HepG2 (cell line): ENCODE data around the gene BFAR. TPM values are rescaled to one million over a fixed set of nuclear protein-coding genes. Genes with fewer than 3 reads are reported as not detected.
A peak's percentile ranks its signal among the peaks of the same experiment; 100 is the strongest.

Experiments used
- AFF4 ChIP-seq: sonication (generic); formaldehyde crosslinking; IDR thresholded peaks from 2 replicates; pipeline ENCODE4 v1.4.0; 2020; ENCODE audit warnings: missing genetic modification reagents
- ATF1 ChIP-seq: IDR thresholded peaks from 2 replicates; pipeline ENCODE4 v1.6.1; 2016; ENCODE audit warnings: mild to moderate bottlenecking, control low read depth
- HMGXB4 ChIP-seq, 2 experiments: sonication (generic) in 1 of 2; formaldehyde crosslinking in 1 of 2; IDR thresholded peaks; 2 replicates each; pipeline versions ENCODE4 v1.4.0 to v1.6.1; 2018 to 2020; ENCODE audit warnings: missing genetic modification reagents in 2 of 2, borderline replicate concordance in 1 of 2, low read depth in 1 of 2, mild to moderate bottlenecking in 1 of 2, missing biosample characterization in 1 of 2
- KMT2B ChIP-seq: IDR thresholded peaks from 2 replicates; pipeline ENCODE4 v1.6.1; 2016; ENCODE audit warnings: missing genetic modification reagents, missing compliant biosample characterization
- NCOA1 ChIP-seq: sonication (generic); formaldehyde crosslinking; IDR thresholded peaks from 2 replicates; pipeline ENCODE4 v1.9.0; 2021; ENCODE audit warnings: missing genetic modification reagents
- NFKB2 ChIP-seq: sonication (generic); formaldehyde crosslinking; IDR thresholded peaks from 2 replicates; pipeline ENCODE4 v1.4.0; 2020; ENCODE audit warnings: missing genetic modification reagents, borderline replicate concordance
- PRMT3 ChIP-seq: sonication (generic); formaldehyde crosslinking; IDR thresholded peaks from 2 replicates; pipeline ENCODE4 v1.8.1; 2022; ENCODE audit warnings: low read depth, mild to moderate bottlenecking, moderate library complexity, missing genetic modification reagents, borderline replicate concordance
- SMAD1 ChIP-seq: sonication (generic); formaldehyde crosslinking; IDR thresholded peaks from 2 replicates; pipeline ENCODE4 v1.4.0; 2020; ENCODE audit warnings: missing genetic modification reagents, low read depth, mild to moderate bottlenecking, borderline replicate concordance
- ZFY ChIP-seq: sonication (generic); formaldehyde crosslinking; IDR thresholded peaks from 2 replicates; pipeline ENCODE4 v1.4.0; 2020; ENCODE audit warnings: missing genetic modification reagents
- ZMYM3 ChIP-seq: sonication (generic); formaldehyde crosslinking; IDR thresholded peaks from 2 replicates; pipeline ENCODE4 v1.5.1; 2020; ENCODE audit warnings: mild to moderate bottlenecking, missing genetic modification reagents
- ZNF180 ChIP-seq: sonication (generic); formaldehyde crosslinking; IDR thresholded peaks from 2 replicates; pipeline ENCODE4 v1.4.0; 2020; ENCODE audit warnings: low read depth, missing genetic modification reagents, borderline replicate concordance
- ZNF20 ChIP-seq: sonication (generic); formaldehyde crosslinking; IDR thresholded peaks from 2 replicates; pipeline ENCODE4 v1.4.0; 2020; ENCODE audit warnings: mild to moderate bottlenecking, moderate library complexity, missing genetic modification reagents
- ZNF30 ChIP-seq: sonication (generic); formaldehyde crosslinking; IDR thresholded peaks from 2 replicates; pipeline ENCODE4 v1.5.0; 2020; ENCODE audit warnings: mild to moderate bottlenecking, missing genetic modification reagents
- ZNF614 ChIP-seq: IDR thresholded peaks from 2 replicates; pipeline ENCODE4 v1.6.1; 2018; ENCODE audit warnings: missing biosample characterization, missing genetic modification reagents, inconsistent platforms, borderline replicate concordance
- ZNF639 ChIP-seq: conservative IDR thresholded peaks from 2 replicates; pipeline ENCODE4 v1.6.1; 2018; ENCODE audit warnings: missing genetic modification reagents
- ZNF7 ChIP-seq: IDR thresholded peaks from 2 replicates; pipeline ENCODE4 v1.6.1; 2016; ENCODE audit warnings: missing biosample characterization, missing genetic modification reagents
- ZNF761 ChIP-seq: sonication (generic); formaldehyde crosslinking; conservative IDR thresholded peaks from 2 replicates; pipeline ENCODE4 v1.4.0; 2020; ENCODE audit warnings: mild to moderate bottlenecking, missing genetic modification reagents
- ZSCAN25 ChIP-seq: sonication (generic); formaldehyde crosslinking; IDR thresholded peaks from 2 replicates; pipeline ENCODE4 v1.8.0; 2022; ENCODE audit warnings: mild to moderate bottlenecking, missing genetic modification reagents
- polyA plus RNA-seq, 8 experiments: library from polyadenylated mRNA; depleted of rRNA in 3 of 8; stranded (reverse) in 7 of 8; unstranded in 1 of 8; fragments of >200 nt; fragmentation: Illumina TruSeq in 4 of 8; extraction: Trizol in 4 of 8; gene quantifications; 2 replicates each; pipeline versions ENCODE4 v1.2.1 to v1.2.3, GENCODE V29; 2011 to 2016; ENCODE audit warnings: low read depth in 4 of 8, missing spikeins in 1 of 8, mixed read lengths in 1 of 8; ENCODE audit not compliant: insufficient read depth in 1 of 8
- total RNA-seq, 5 experiments: library from RNA; depleted of rRNA; stranded (reverse); fragments of >200 nt; fragmentation: Illumina TruSeq; extraction: Trizol; gene quantifications; 2 replicates each; pipeline ENCODE4 v1.2.3, GENCODE V29; 2016; ENCODE audit warnings: low read depth in 1 of 5
- TF ChIP-seq, protein P1 (sequence below): sonication (generic); formaldehyde crosslinking; IDR thresholded peaks from 2 replicates; pipeline ENCODE4 v1.4.0; 2020; ENCODE audit warnings: low read depth, mild to moderate bottlenecking, missing genetic modification reagents
- TF ChIP-seq, protein P2 (sequence below): sonication (generic); formaldehyde crosslinking; conservative IDR thresholded peaks from 2 replicates; pipeline ENCODE4 v1.4.0; 2020; ENCODE audit warnings: missing genetic modification reagents

Gene BFAR
- total and polyA plus RNA-seq, 2 of the 13 experiments (the other 11 are each of a cell fraction or from before 2014, with no cell fraction given), result 96.9 to 120 TPM

- TF ChIP-seq ZNF761 (CRISPR knock-in tag) (peak; percentile 65; the same call in 1 of the 2 replicates), ZNF30 (CRISPR knock-in tag) (peak; percentile 86; the same call in 1 of the 2 replicates), ATF1 (CRISPR knock-in tag) (peak; percentile 59; the same call in 1 of the 2 replicates), ZNF180 (CRISPR knock-in tag) (peak; percentile 17; the same call in 1 of the 2 replicates), NFKB2 (CRISPR knock-in tag) (peak; percentile 66), SMAD1 (CRISPR knock-in tag) (peak; percentile 95; the same call in 1 of the 2 replicates), ZNF20 (CRISPR knock-in tag) (no peak), NCOA1 (no peak), ZNF614 (CRISPR knock-in tag) (peak; percentile 95), ZMYM3 (CRISPR knock-in tag) (no peak), ZNF639 (CRISPR knock-in tag) (peak; percentile 87), AFF4 (CRISPR knock-in tag) (peak; percentile 52; the same call in 1 of the 2 replicates), PRMT3 (CRISPR knock-in tag) (no peak), KMT2B (CRISPR knock-in tag) (peak; percentile 94), ZNF7 (0 out of 2 replicates have a peak, but pooled peaks have one; percentile 3), HMGXB4 (CRISPR knock-in tag; IDR thresholded peaks at IDR 0.05; ENCODE audit: borderline replicate concordance in 1 of 2, low read depth in 1 of 2) (peak in 1 of 2 experiments; percentile 92; a peak in 2 of 4 replicates), ZFY (CRISPR knock-in tag) (peak; percentile 97), ZSCAN25 (CRISPR knock-in tag) (peak; percentile 42; the same call in 1 of the 2 replicates)
- TF ChIP-seq, protein P1, sequence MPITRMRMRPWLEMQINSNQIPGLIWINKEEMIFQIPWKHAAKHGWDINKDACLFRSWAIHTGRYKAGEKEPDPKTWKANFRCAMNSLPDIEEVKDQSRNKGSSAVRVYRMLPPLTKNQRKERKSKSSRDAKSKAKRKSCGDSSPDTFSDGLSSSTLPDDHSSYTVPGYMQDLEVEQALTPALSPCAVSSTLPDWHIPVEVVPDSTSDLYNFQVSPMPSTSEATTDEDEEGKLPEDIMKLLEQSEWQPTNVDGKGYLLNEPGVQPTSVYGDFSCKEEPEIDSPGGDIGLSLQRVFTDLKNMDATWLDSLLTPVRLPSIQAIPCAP, result no peak
- TF ChIP-seq, protein P2, sequence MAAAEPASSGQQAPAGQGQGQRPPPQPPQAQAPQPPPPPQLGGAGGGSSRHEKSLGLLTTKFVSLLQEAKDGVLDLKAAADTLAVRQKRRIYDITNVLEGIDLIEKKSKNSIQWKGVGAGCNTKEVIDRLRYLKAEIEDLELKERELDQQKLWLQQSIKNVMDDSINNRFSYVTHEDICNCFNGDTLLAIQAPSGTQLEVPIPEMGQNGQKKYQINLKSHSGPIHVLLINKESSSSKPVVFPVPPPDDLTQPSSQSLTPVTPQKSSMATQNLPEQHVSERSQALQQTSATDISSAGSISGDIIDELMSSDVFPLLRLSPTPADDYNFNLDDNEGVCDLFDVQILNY (CRISPR knock-in tag), result peak; percentile 71
Measured at GRCh38 chr16:14632693-14633569, at the start of gene BFAR (continued).
